Liver (tissue), 9 donors: Measurements from ENCODE around the gene HLA-F. TPM values are rescaled to one million over a fixed set of nuclear protein-coding genes. Genes with fewer than 3 reads are reported as not detected.
A peak's percentile ranks its signal among the peaks of the same experiment; 100 is the strongest.

Experiments used
- DNase-seq: peaks from one replicate; pipeline ENCODE4 v3.0.0-alpha.2; 2017; ENCODE audit warnings: low spot score
- H3K27ac ChIP-seq, 2 donors: one replicate each; pipeline ENCODE4 v1.7.0; 2013; ENCODE audit warnings: inconsistent platforms in 2 of 2, low read length in 2 of 2, control low read depth in 1 of 2, low read depth in 1 of 2, mild to moderate bottlenecking in 1 of 2
- H3K27me3 ChIP-seq, 4 donors: one replicate each; pipeline versions ENCODE4 v1.6.1 to v1.7.0; 2013; ENCODE audit warnings: low read length in 3 of 4, inconsistent platforms in 1 of 4, mild to moderate bottlenecking in 1 of 4, moderate library complexity in 1 of 4; ENCODE audit not compliant: control insufficient read depth in 4 of 4, insufficient read depth in 4 of 4
- H3K36me3 ChIP-seq, 4 donors: one replicate each; pipeline versions ENCODE4 v1.6.1 to v1.7.0; 2013; ENCODE audit warnings: low read length in 3 of 4, mild to moderate bottlenecking in 3 of 4, low read depth in 1 of 4, moderate library complexity in 1 of 4; ENCODE audit not compliant: control insufficient read depth in 4 of 4, insufficient read depth in 3 of 4
- H3K4me1 ChIP-seq, 4 donors: one replicate each; pipeline versions ENCODE4 v1.6.1 to v1.7.0; 2013; ENCODE audit warnings: low read length in 3 of 4, mild to moderate bottlenecking in 3 of 4, moderate library complexity in 1 of 4; ENCODE audit not compliant: control insufficient read depth in 4 of 4, insufficient read depth in 4 of 4
- H3K4me3 ChIP-seq, 3 donors: one replicate each; pipeline versions ENCODE4 v1.6.1 to v1.7.0; 2013; ENCODE audit warnings: low read length in 3 of 3, control low read depth in 1 of 3, low read depth in 1 of 3, mild to moderate bottlenecking in 1 of 3
- H3K9ac ChIP-seq, 2 donors: one replicate each; pipeline ENCODE4 v1.7.0; 2013; ENCODE audit warnings: low read length in 2 of 2, mild to moderate bottlenecking in 2 of 2, moderate library complexity in 2 of 2, control low read depth in 1 of 2, low read depth in 1 of 2
- H3K9me3 ChIP-seq, 4 donors: one replicate each; pipeline versions ENCODE4 v1.6.1 to v1.7.0; 2013; ENCODE audit warnings: low read length in 3 of 4; ENCODE audit not compliant: control insufficient read depth in 4 of 4
- ATF3 ChIP-seq: IDR thresholded peaks from 2 replicates; pipeline ENCODE4 v1.6.1; 2016; ENCODE audit warnings: antibody characterized with exemption
- CTCF ChIP-seq: fragments of 150-350 bp; IDR thresholded peaks from 2 replicates; pipeline ENCODE4 v1.5.1; 2017; ENCODE audit warnings: improper control_type of control experiment, low read depth, low read length; ENCODE audit not compliant: missing input control
- EGR1 ChIP-seq, 2 donors: IDR thresholded peaks; 2 replicates each; pipeline ENCODE4 v1.6.1; 2016 to 2018; ENCODE audit warnings: antibody characterized with exemption in 2 of 2, low read depth in 2 of 2
- FOXA1 ChIP-seq: IDR thresholded peaks from 2 replicates; pipeline ENCODE4 v1.6.1; 2016; ENCODE audit warnings: antibody characterized with exemption
- FOXA2 ChIP-seq: IDR thresholded peaks from 2 replicates; pipeline ENCODE4 v1.6.1; 2016; ENCODE audit warnings: antibody characterized with exemption
- GABPA ChIP-seq, 2 donors: IDR thresholded peaks in 1 of 2; conservative IDR thresholded peaks in 1 of 2; 2 replicates each; pipeline ENCODE4 v1.6.1; 2016; ENCODE audit warnings: antibody characterized with exemption in 2 of 2, mild to moderate bottlenecking in 1 of 2, moderate library complexity in 1 of 2
- HNF4A ChIP-seq, 2 donors: conservative IDR thresholded peaks; 2 replicates each; pipeline ENCODE4 v1.6.1; 2016; ENCODE audit warnings: antibody characterized with exemption in 2 of 2, mild to moderate bottlenecking in 2 of 2
- HNF4G ChIP-seq: IDR thresholded peaks from 2 replicates; pipeline ENCODE4 v1.6.1; 2016; ENCODE audit warnings: antibody characterized with exemption
- JUND ChIP-seq, 2 donors: IDR thresholded peaks; 2 replicates each; pipeline ENCODE4 v1.6.1; 2016; ENCODE audit warnings: antibody characterized with exemption in 2 of 2
- MAX ChIP-seq: IDR thresholded peaks from 2 replicates; pipeline ENCODE4 v1.6.1; 2016; ENCODE audit warnings: antibody characterized with exemption
- NR2F2 ChIP-seq: IDR thresholded peaks from 2 replicates; pipeline ENCODE4 v1.6.1; 2016; ENCODE audit warnings: antibody characterized with exemption
- RAD21 ChIP-seq, 2 donors: IDR thresholded peaks; 2 replicates each; pipeline ENCODE4 v1.6.1; 2016; ENCODE audit warnings: antibody characterized with exemption in 2 of 2, mild to moderate bottlenecking in 2 of 2
- REST ChIP-seq: IDR thresholded peaks from 2 replicates; pipeline ENCODE4 v1.6.1; 2016; ENCODE audit warnings: antibody characterized with exemption, mild to moderate bottlenecking
- RXRA ChIP-seq, 2 donors: IDR thresholded peaks; 2 replicates each; pipeline ENCODE4 v1.6.1; 2017 to 2018; ENCODE audit warnings: antibody characterized with exemption in 2 of 2, mild to moderate bottlenecking in 1 of 2
- SP1 ChIP-seq: IDR thresholded peaks from 2 replicates; pipeline ENCODE4 v1.6.1; 2018; ENCODE audit warnings: antibody characterized with exemption, mild to moderate bottlenecking
- TAF1 ChIP-seq: conservative IDR thresholded peaks from 2 replicates; pipeline ENCODE4 v1.6.1; 2016; ENCODE audit warnings: antibody characterized with exemption, mild to moderate bottlenecking
- YY1 ChIP-seq: IDR thresholded peaks from 2 replicates; pipeline ENCODE4 v1.6.1; 2016; ENCODE audit warnings: antibody characterized with exemption, mild to moderate bottlenecking
- ZBTB33 ChIP-seq: IDR thresholded peaks from 2 replicates; pipeline ENCODE4 v1.6.1; 2016; ENCODE audit warnings: antibody characterized with exemption
- WGBS: extraction: QIAGEN DNeasy Blood & Tissue Kit; methylation state at CpG from one replicate; pipeline ENCODE4 v1.1.7; 2013; 5-methylcytosine and 5-hydroxymethylcytosine counted together
- polyA plus RNA-seq, 2 donors: library from polyadenylated mRNA; stranded (reverse) in 1 of 2; unstranded in 1 of 2; fragments of 200-250 nt in 1 of 2; fragments of >200 nt in 1 of 2; fragmentation: Nextera tagmentation in 1 of 2; extraction: Ambion mirVana in 1 of 2; gene quantifications; one replicate each; pipeline versions ENCODE4 v1.2.1 to v1.2.3, GENCODE V29; 2013 to 2015
- total RNA-seq, 2 donors: library from RNA; depleted of rRNA; stranded (reverse); fragments of >200 nt; gene quantifications; one replicate each; pipeline ENCODE4 v1.2.3, GENCODE V29; 2014
- donor health status: healthy.
- donor health status: healthy.
- donor health status: healthy.
- donor health status: healthy.
- donor health status: healthy.

The HLA-F gene
- total and polyA plus RNA-seq, 4 donors: 12.1 to 53.0 (median 31.8) TPM

GRCh38 chr6:29762051-29762450, 38.8 kb downstream of the HLA-F start:
- H3K27me3 ChIP-seq: no peaks in the 10 kb centered on the region
- no peaks in the 10 kb centered on the region for H3K4me1 ChIP-seq
- no peak overlapping the region for H3K27ac ChIP-seq
- no peaks in the 10 kb centered on the region for H3K36me3 ChIP-seq
- H3K9me3 ChIP-seq: no peaks in the 10 kb centered on the region
- WGBS: 69% methylated on average over 4 of the region's 4 CpGs
- peak; percentile 8 for DNase-seq
- TF ChIP-seq GABPA (IDR thresholded peaks at IDR 0.05 in 1 of 2, conservative IDR thresholded peaks at IDR 0.05 in 1 of 2) (no peak), JUND (IDR thresholded peaks at IDR 0.05) (no peak), HNF4A (conservative IDR thresholded peaks at IDR 0.05) (no peak), NR2F2 (no peak), HNF4G (no peak), TAF1 (no peak), EGR1 (IDR thresholded peaks at IDR 0.05; ENCODE audit: low read depth in 2 of 2) (no peak), MAX (no peak), ZBTB33 (no peak), YY1 (no peak), ATF3 (no peak), REST (no peak), RAD21 (IDR thresholded peaks at IDR 0.05) (no peak), CTCF (no peak), FOXA2 (no peak), RXRA (IDR thresholded peaks at IDR 0.05) (no peak)
- H3K4me3 ChIP-seq: no peak overlapping the region
- H3K9ac ChIP-seq: no peak overlapping the region

GRCh38 chr6:29762781-29763214, 39.6 kb downstream of the HLA-F start:
- Histone ChIP-seq H3K4me1 (no peaks in the 10 kb centered on the region), H3K27ac (no peak overlapping the region)

More at GRCh38 chr6:29762781-29763214, 39.6 kb downstream of the HLA-F start:
- peak; percentile 17 for DNase-seq
- Histone ChIP-seq H3K36me3 (no peaks in the 10 kb centered on the region), H3K9ac (no peak overlapping the region), H3K27me3 (no peaks in the 10 kb centered on the region), H3K4me3 (no peak overlapping the region), H3K9me3 (no peaks in the 10 kb centered on the region)
- 50% methylated on average over 2 of the region's 2 CpGs for WGBS
- TF ChIP-seq HNF4G (no peak), CTCF (no peak), EGR1 (IDR thresholded peaks at IDR 0.05; ENCODE audit: low read depth in 2 of 2) (no peak), RAD21 (IDR thresholded peaks at IDR 0.05) (no peak), FOXA1 (no peak), SP1 (no peak), GABPA (IDR thresholded peaks at IDR 0.05 in 1 of 2, conservative IDR thresholded peaks at IDR 0.05 in 1 of 2) (no peak), ATF3 (no peak), YY1 (no peak)
